Endothelial cell of umbilical vein (primary cell): ENCODE results near the gene ATP10A. TPM values are rescaled to one million over a fixed set of nuclear protein-coding genes. Genes with fewer than 3 reads are reported as not detected.

ENCODE experiments used
- BruUV-seq: library from RNA; stranded (reverse); fragments of 400-500 nt; replicated peaks from 2 replicates; lab custom pipeline; 2021; lab: Mats Ljungman, UMichigan
- CTCF ChIA-PET: fragments of 300-600, 350-600 bp; sonication (Branson Sonifier 250); formaldehyde crosslinking; loops from one replicate; lab custom pipeline; 2021; ENCODE audit warnings: antibody characterized with exemption, inconsistent platforms; lab: Charles Lee
- POLR2A ChIA-PET: fragments of 300-600, 350-600 bp; sonication (Branson Sonifier 250); formaldehyde crosslinking; loops from one replicate; lab custom pipeline; 2021; ENCODE audit warnings: antibody characterized with exemption, inconsistent platforms; lab: Charles Lee
- DNase-seq: peaks from one replicate; pipeline ENCODE4 v3.0.0-alpha.2; 2011; ENCODE audit warnings: low read depth, low spot score
- FAIRE-seq: peaks from 2 replicates; lab custom pipeline; 2011; peaks lifted over from hg19 to GRCh38; lab: Jason Lieb, UNC
- H2AFZ ChIP-seq: 2 replicates; pipeline ENCODE4 v1.6.0; 2012; ENCODE audit warnings: low read depth, low read length, control low read depth, inconsistent platforms
- H3K27ac ChIP-seq: 2 replicates; pipeline ENCODE4 v1.5.1; 2011; ENCODE audit warnings: low read depth, mild to moderate bottlenecking, control low read depth, low read length, moderate library complexity; ENCODE audit not compliant: insufficient read depth
- H3K27me3 ChIP-seq, 2 experiments: 2 replicates each; pipeline versions ENCODE4 v1.6.0 to v1.6.1; 2011; ENCODE audit warnings: low read length in 2 of 2, mixed read lengths in 1 of 2; ENCODE audit not compliant: control insufficient read depth in 2 of 2, insufficient read depth in 2 of 2
- H3K36me3 ChIP-seq, 2 experiments: 2 replicates in 1 of 2; 3 replicates in 1 of 2; pipeline ENCODE4 v1.5.1; 2011; ENCODE audit warnings: low read length in 2 of 2, mild to moderate bottlenecking in 1 of 2, moderate library complexity in 1 of 2; ENCODE audit not compliant: control insufficient read depth in 2 of 2, insufficient read depth in 2 of 2; ENCODE audit errors: extremely low read depth in 1 of 2
- H3K4me1 ChIP-seq: 3 replicates; pipeline ENCODE4 v1.5.1; 2011; ENCODE audit warnings: mild to moderate bottlenecking, low read length; ENCODE audit not compliant: control insufficient read depth, insufficient read depth; ENCODE audit errors: extremely low read depth
- H3K4me2 ChIP-seq: 2 replicates; pipeline ENCODE4 v1.6.1; 2011; ENCODE audit warnings: low read length, control low read depth, mixed read lengths; ENCODE audit not compliant: insufficient read depth
- H3K4me3 ChIP-seq, 3 experiments: fragments of 200-600 bp in 1 of 3; sonication (generic), shearing (Covaris generic) in 1 of 3; replicated peaks in 1 of 3; 2 replicates each; pipeline ENCODE4 v1.5.1; 2011 to 2016; ENCODE audit warnings: control low read depth in 3 of 3, low read length in 3 of 3, mild to moderate bottlenecking in 2 of 3, inconsistent platforms in 1 of 3, low read depth in 1 of 3, moderate library complexity in 1 of 3; ENCODE audit not compliant: insufficient read depth in 1 of 3
- H3K79me2 ChIP-seq: 2 replicates; pipeline ENCODE4 v1.6.0; 2012; ENCODE audit warnings: low read length, inconsistent platforms; ENCODE audit not compliant: control insufficient read depth, insufficient read depth
- H3K9ac ChIP-seq: replicated peaks from 2 replicates; pipeline ENCODE3; 2011; ENCODE audit warnings: low read length, control low read depth; ENCODE audit not compliant: insufficient read depth; ENCODE audit errors: extremely low read depth
- H3K9me1 ChIP-seq: replicated peaks from 3 replicates; pipeline ENCODE4 v1.6.0; 2011; ENCODE audit warnings: mild to moderate bottlenecking, low read length; ENCODE audit not compliant: control insufficient read depth, insufficient read depth; ENCODE audit errors: extremely low read depth
- H3K9me3 ChIP-seq: replicated peaks from 2 replicates; pipeline ENCODE4 v1.5.1; 2012; ENCODE audit warnings: low read length, inconsistent platforms; ENCODE audit not compliant: control insufficient read depth, insufficient read depth
- H4K20me1 ChIP-seq: replicated peaks from 2 replicates; pipeline ENCODE3; 2011; ENCODE audit warnings: mild to moderate bottlenecking, low read length; ENCODE audit not compliant: control insufficient read depth, insufficient read depth; ENCODE audit errors: extremely low read depth
- GATA2 ChIP-seq: IDR thresholded peaks from 2 replicates; pipeline ENCODE4 v1.7.0; 2011; ENCODE audit warnings: low read depth, mild to moderate bottlenecking, moderate library complexity, mixed read lengths, low read length; ENCODE audit not compliant: insufficient read length, insufficient read depth
- POLR2AphosphoS5 ChIP-seq: IDR thresholded peaks from 2 replicates; pipeline ENCODE4 v1.6.1; 2012; ENCODE audit warnings: low read depth, mild to moderate bottlenecking, control low read depth, low read length, moderate library complexity; ENCODE audit not compliant: insufficient read depth
- dilution Hi-C: fragments of 300-500 bp; cut with MboI; formaldehyde crosslinking; loops from one replicate; pipeline ENCODE4 v1.15.0; 2019; ENCODE audit warnings: low sequenced_read_pairs; ENCODE audit not compliant: extremely low pct_ligation_motif_present
- intact Hi-C: fragments of 100-400 bp; cut with micrococcal nuclease; formaldehyde crosslinking; loops from one replicate; pipeline ENCODE4 v1.10.0; 2022
- polyA plus RNA-seq, 4 experiments: library from polyadenylated mRNA; depleted of rRNA in 3 of 4; stranded (reverse) in 3 of 4; unstranded in 1 of 4; fragments of >200 nt; gene quantifications; 2 replicates each; pipeline versions ENCODE4 v1.2.1 to v1.2.3, GENCODE V29; 2011 to 2012; ENCODE audit warnings: missing spikeins in 1 of 4
- total RNA-seq: library from RNA; stranded (reverse); gene quantifications from 2 replicates; pipeline ENCODE4 v1.2.3, GENCODE V29; 2021
- TF ChIP-seq, protein P1 (sequence below), 2 donors: IDR thresholded peaks; 1 replicate in 1 of 2; 2 replicates in 1 of 2; pipeline ENCODE4 v1.5.1; 2011; ENCODE audit warnings: low read length in 2 of 2, mild to moderate bottlenecking in 2 of 2, moderate library complexity in 2 of 2, control low read depth in 1 of 2, inconsistent platforms in 1 of 2, low read depth in 1 of 2; ENCODE audit not compliant: insufficient read depth in 1 of 2; ENCODE audit errors: extremely low read depth in 1 of 2

Gene ATP10A
- total and polyA plus RNA-seq, 2 donors (not counting 3 experiments of a cell fraction or from before 2014, with no cell fraction given) = not detected

DNA sequence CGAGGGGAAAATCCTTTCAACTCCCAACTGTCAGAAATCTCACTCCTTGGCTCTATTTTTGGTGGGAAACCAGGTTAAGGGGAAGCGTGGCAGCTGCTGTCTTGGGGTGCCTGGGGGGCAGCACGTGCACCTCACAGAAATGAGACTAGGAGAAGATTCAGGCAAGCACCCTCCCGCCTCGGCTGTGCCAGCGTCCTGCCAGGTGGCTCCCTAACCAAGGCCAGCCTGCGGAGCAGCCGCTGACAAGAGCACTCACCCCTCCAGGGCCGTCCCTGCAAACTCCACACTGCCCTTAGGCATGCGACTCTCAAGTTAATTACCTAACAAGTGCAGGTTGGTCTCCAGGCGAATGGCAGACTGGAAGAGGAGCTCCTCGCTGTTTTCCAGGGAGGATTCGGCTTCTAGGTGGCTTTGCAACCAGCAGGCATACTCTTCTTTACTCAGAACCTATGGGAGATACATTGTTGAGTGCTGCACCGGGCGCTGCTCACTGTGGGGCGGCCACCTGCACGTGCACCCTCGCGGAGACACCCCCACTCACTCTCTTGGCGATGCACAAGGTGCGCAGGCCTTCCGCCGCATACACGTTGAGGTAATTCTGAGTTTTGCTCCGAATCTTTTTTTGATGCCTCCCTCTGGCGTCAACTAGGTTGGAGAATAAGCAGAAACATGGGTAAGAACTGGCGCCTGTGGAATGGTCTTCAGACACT, 155.3 kb downstream of the ATP10A start:
- H3K4me1 ChIP-seq = no peaks in the 10 kb centered on the region
- dilution Hi-C loops (no loop called here), intact Hi-C loops (no loop called here)
- POLR2A ChIA-PET = no interaction called here
- no peak overlapping the region for H3K4me2 ChIP-seq
- H3K27me3 ChIP-seq = no peaks in the 10 kb centered on the region
- H2AFZ ChIP-seq = no peak overlapping the region
- TF ChIP-seq POLR2AphosphoS5 (no peak), GATA2 (no peak)
- TF ChIP-seq, protein P1, sequence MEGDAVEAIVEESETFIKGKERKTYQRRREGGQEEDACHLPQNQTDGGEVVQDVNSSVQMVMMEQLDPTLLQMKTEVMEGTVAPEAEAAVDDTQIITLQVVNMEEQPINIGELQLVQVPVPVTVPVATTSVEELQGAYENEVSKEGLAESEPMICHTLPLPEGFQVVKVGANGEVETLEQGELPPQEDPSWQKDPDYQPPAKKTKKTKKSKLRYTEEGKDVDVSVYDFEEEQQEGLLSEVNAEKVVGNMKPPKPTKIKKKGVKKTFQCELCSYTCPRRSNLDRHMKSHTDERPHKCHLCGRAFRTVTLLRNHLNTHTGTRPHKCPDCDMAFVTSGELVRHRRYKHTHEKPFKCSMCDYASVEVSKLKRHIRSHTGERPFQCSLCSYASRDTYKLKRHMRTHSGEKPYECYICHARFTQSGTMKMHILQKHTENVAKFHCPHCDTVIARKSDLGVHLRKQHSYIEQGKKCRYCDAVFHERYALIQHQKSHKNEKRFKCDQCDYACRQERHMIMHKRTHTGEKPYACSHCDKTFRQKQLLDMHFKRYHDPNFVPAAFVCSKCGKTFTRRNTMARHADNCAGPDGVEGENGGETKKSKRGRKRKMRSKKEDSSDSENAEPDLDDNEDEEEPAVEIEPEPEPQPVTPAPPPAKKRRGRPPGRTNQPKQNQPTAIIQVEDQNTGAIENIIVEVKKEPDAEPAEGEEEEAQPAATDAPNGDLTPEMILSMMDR (IDR thresholded peaks at IDR 0.05; ENCODE audit: extremely low read depth in 1 of 2, insufficient read depth in 1 of 2, low read depth in 1 of 2, low read length in 2 of 2) = no peak
- CTCF ChIA-PET = no interaction called here
- H3K4me3 ChIP-seq = no peak overlapping the region
- H4K20me1 ChIP-seq = no peaks in the 10 kb centered on the region
- no peak for FAIRE-seq
- no peaks in the 10 kb centered on the region for H3K36me3 ChIP-seq
- DNase-seq = no peak
- H3K9me3 ChIP-seq = peaks cover 6% of the 10 kb centered on the region
- no peaks in the 10 kb centered on the region for H3K9me1 ChIP-seq
- BruUV-seq = no TSS peak
- H3K27ac ChIP-seq = no peak overlapping the region
- H3K79me2 ChIP-seq = no peaks in the 10 kb centered on the region
- no peak overlapping the region for H3K9ac ChIP-seq
